Vagina (tissue), 2 donors: ENCODE data around the gene FBLN7. TPM values are rescaled to one million over a fixed set of nuclear protein-coding genes. Genes with fewer than 3 reads are reported as not detected.

Source experiments
- DNase-seq, 2 donors: peaks; one replicate each; pipeline ENCODE4 v3.0.0-alpha.2; 2017; ENCODE audit errors: extremely low spot score in 2 of 2
- H3K27ac ChIP-seq: fragments of 200-600 bp; sonication (generic); one replicate; pipeline ENCODE4 v1.5.1; 2019
- H3K27me3 ChIP-seq: fragments of 200-600 bp; sonication (generic); one replicate; pipeline ENCODE4 v1.5.1; 2019
- H3K36me3 ChIP-seq, 2 donors: fragments of 200-600 bp; sonication (generic); one replicate each; pipeline ENCODE4 v1.5.1; 2017 to 2019
- H3K4me1 ChIP-seq: fragments of 200-600 bp; sonication (generic); one replicate; pipeline ENCODE4 v1.5.1; 2019
- H3K4me3 ChIP-seq, 2 donors: fragments of 200-600 bp; sonication (generic); 1 replicate in 1 of 2; 2 replicates in 1 of 2; pipeline ENCODE4 v1.5.1; 2016 to 2019
- H3K9me3 ChIP-seq: fragments of 200-600 bp; sonication (generic); one replicate; pipeline ENCODE4 v1.5.1; 2019
- POLR2A ChIP-seq, 2 donors: fragments of 450-650 bp; IDR thresholded peaks; one replicate each; pipeline ENCODE4 v1.6.1; 2017; ENCODE audit warnings: antibody characterized with exemption in 2 of 2, mild to moderate bottlenecking in 2 of 2, moderate library complexity in 2 of 2
- POLR2AphosphoS5 ChIP-seq, 2 donors: sonication (generic); formaldehyde crosslinking; IDR thresholded peaks; one replicate each; pipeline ENCODE4 v1.9.0; 2017; ENCODE audit warnings: antibody characterized with exemption in 2 of 2, mild to moderate bottlenecking in 2 of 2, low read depth in 1 of 2; ENCODE audit not compliant: insufficient read depth in 1 of 2
- intact Hi-C: fragments of 100-400 bp; cut with DNase I; formaldehyde crosslinking; loops from one replicate; pipeline ENCODE4 v1.15.1; 2023
- total RNA-seq: library from RNA; depleted of rRNA; stranded (reverse); fragments of >200 nt; gene quantifications from one replicate; pipeline ENCODE4 v1.2.3, GENCODE V29; 2016
- TF ChIP-seq, protein P1 (sequence below), 3 experiments: fragments of 450-650 bp in 2 of 3; fragments of 200-600 bp in 1 of 3; sonication (generic) in 1 of 3; IDR thresholded peaks; one replicate each; pipeline ENCODE4 v1.5.1; 2017 to 2019; ENCODE audit warnings: antibody characterized with exemption in 3 of 3, mild to moderate bottlenecking in 2 of 3, moderate library complexity in 2 of 3

Gene FBLN7
- total RNA-seq, 1 donor from 2014 or later: 11.5 TPM

DNA sequence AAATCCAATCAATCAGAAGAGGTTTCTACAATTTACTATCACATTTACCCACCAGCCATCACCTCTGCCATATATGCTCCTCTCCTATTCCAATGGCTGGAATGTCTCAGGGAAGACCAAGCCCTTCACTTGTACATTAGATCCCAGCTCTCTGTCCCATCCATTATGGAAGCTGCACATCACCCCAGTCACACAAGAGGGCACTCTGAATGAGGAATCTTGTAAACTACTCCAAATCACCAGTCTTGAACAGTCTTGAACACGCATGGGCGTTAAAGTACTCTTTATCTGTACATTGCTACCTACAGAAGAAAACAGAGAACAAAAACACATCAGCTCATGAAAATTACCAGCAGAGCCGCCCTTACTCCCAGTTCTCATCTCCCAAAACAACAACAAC, 78.0 kb downstream of the FBLN7 start:
- Histone ChIP-seq H3K4me3 (no peak overlapping the region), H3K9me3 (no peaks in the 10 kb centered on the region), H3K27ac (no peak overlapping the region), H3K36me3 (peaks cover 0 to 16% of the 10 kb centered on the region in 2 donors), H3K4me1 (no peaks in the 10 kb centered on the region), H3K27me3 (no peaks in the 10 kb centered on the region)
- intact Hi-C loops: no loop called here
- no peak for TF ChIP-seq POLR2A (IDR thresholded peaks at IDR 0.05)
- DNase-seq: no peak

GRCh38 chr2:112217854-112218253, 79.7 kb downstream of the FBLN7 start:
- Histone ChIP-seq H3K9me3 (no peaks in the 10 kb centered on the region), H3K27me3 (no peaks in the 10 kb centered on the region), H3K4me1 (no peaks in the 10 kb centered on the region), H3K27ac (no peak overlapping the region), H3K4me3 (no peak overlapping the region), H3K36me3 (peaks cover 0 to 19% of the 10 kb centered on the region in 2 donors)
- no peak for DNase-seq
- intact Hi-C loops: no loop called here
- TF ChIP-seq POLR2A (IDR thresholded peaks at IDR 0.05): no peak
- no peak for TF ChIP-seq POLR2AphosphoS5 (IDR thresholded peaks at IDR 0.05; ENCODE audit: insufficient read depth in 1 of 2, low read depth in 1 of 2)
- TF ChIP-seq, protein P1, sequence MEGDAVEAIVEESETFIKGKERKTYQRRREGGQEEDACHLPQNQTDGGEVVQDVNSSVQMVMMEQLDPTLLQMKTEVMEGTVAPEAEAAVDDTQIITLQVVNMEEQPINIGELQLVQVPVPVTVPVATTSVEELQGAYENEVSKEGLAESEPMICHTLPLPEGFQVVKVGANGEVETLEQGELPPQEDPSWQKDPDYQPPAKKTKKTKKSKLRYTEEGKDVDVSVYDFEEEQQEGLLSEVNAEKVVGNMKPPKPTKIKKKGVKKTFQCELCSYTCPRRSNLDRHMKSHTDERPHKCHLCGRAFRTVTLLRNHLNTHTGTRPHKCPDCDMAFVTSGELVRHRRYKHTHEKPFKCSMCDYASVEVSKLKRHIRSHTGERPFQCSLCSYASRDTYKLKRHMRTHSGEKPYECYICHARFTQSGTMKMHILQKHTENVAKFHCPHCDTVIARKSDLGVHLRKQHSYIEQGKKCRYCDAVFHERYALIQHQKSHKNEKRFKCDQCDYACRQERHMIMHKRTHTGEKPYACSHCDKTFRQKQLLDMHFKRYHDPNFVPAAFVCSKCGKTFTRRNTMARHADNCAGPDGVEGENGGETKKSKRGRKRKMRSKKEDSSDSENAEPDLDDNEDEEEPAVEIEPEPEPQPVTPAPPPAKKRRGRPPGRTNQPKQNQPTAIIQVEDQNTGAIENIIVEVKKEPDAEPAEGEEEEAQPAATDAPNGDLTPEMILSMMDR (IDR thresholded peaks at IDR 0.05): no peak

DNA sequence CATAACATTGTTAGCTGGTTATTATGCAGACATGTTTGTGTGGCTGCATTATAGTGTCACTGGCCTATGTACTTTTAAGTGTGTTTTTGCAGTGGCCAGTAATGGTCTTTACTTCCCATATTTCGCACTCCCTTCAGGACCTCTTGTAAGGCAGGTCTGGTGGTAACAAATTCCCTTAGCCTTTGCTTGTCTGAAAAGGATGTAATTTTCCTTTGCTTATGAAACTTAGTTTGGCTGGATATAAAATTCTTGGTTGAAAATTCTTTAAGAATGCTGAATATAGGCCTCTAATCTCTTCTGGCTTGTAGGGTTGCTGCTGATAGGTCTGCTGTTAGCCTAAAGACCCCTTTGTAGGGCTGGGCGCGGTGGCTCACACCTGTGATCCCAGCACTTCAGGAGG, 82.0 kb downstream of the FBLN7 start:
- intact Hi-C loops: no loop called here
- H3K4me3 ChIP-seq: no peak overlapping the region

DNA sequence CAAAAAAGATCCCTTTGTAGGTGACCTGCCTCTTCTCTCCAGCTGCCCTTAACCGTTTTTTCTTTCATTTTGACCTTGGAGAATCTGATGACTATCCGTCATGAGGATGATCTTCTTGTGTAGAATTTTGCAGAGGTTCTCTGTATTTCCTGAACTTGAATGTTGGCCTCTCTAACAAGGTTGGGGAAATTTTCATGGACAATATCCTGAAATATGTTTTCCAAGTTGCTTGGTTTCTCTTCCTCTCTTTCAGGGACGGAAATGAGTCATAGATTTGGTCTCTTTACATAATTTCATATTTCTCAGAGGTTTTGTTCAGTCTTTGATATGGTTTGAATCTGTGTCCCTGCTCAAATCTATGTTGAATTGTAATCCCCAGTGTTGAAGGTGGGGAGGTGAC, 82.6 kb downstream of the FBLN7 start:
- peaks cover 0 to 8% of the 10 kb centered on the region in 2 donors for H3K36me3 ChIP-seq
- no peaks in the 10 kb centered on the region for H3K9me3 ChIP-seq
- no peaks in the 10 kb centered on the region for H3K27me3 ChIP-seq
- H3K4me1 ChIP-seq: no peaks in the 10 kb centered on the region
- no peak overlapping the region for H3K27ac ChIP-seq
- no peak overlapping the region for H3K4me3 ChIP-seq
- no peak for DNase-seq
- TF ChIP-seq POLR2A (IDR thresholded peaks at IDR 0.05) (no peak), POLR2AphosphoS5 (IDR thresholded peaks at IDR 0.05; ENCODE audit: insufficient read depth in 1 of 2, low read depth in 1 of 2) (no peak)
- TF ChIP-seq, protein P1 (IDR thresholded peaks at IDR 0.05): no peak
- intact Hi-C loops: no loop called here

More for the DNA sequence above, 82.0 kb downstream of the FBLN7 start:
- no peak overlapping the region for H3K27ac ChIP-seq
- H3K27me3 ChIP-seq: no peaks in the 10 kb centered on the region
- H3K36me3 ChIP-seq: peaks cover 0 to 13% of the 10 kb centered on the region in 2 donors
- H3K4me1 ChIP-seq: no peaks in the 10 kb centered on the region
- DNase-seq: no peak
- H3K9me3 ChIP-seq: no peaks in the 10 kb centered on the region
- TF ChIP-seq, protein P1 (IDR thresholded peaks at IDR 0.05): no peak
- TF ChIP-seq POLR2A (IDR thresholded peaks at IDR 0.05) (no peak), POLR2AphosphoS5 (IDR thresholded peaks at IDR 0.05; ENCODE audit: insufficient read depth in 1 of 2, low read depth in 1 of 2) (no peak)

DNA sequence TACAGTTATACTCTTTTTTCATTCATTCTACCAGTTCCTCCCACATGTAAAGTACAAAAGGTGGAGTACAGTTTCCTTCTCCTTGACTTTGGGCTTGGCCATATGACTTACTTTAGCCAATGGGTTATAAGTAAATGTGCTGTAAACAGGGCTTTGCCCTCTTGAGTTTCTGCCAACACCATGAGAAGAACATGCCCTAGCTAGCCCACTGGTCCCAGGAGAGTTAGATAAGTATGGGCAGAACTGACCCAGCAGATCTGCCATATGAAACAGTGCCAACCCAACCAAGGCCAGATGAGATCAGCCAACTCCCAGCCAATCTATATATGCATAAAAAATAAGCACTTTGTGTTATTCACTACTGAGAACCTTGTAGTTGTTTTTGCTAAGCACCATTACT, 91.2 kb downstream of the FBLN7 start:
- Histone ChIP-seq H3K9me3 (no peaks in the 10 kb centered on the region), H3K36me3 (peaks cover 2 to 16% of the 10 kb centered on the region in 2 donors), H3K4me3 (no peak overlapping the region), H3K4me1 (no peaks in the 10 kb centered on the region), H3K27me3 (no peaks in the 10 kb centered on the region), H3K27ac (no peak overlapping the region)
- no peak for DNase-seq
- intact Hi-C loops: no loop called here
- no peak for TF ChIP-seq POLR2AphosphoS5 (IDR thresholded peaks at IDR 0.05; ENCODE audit: insufficient read depth in 1 of 2, low read depth in 1 of 2)
- TF ChIP-seq, protein P1 (IDR thresholded peaks at IDR 0.05): no peak
